H1 (cell line): ENCODE measurements around the gene PPP2R2C. TPM values are rescaled to one million over a fixed set of nuclear protein-coding genes. Genes with fewer than 3 reads are reported as not detected.

ENCODE experiments used
- CTCF ChIA-PET: fragments of 300-600 bp; sonication (Branson Sonifier 250); formaldehyde crosslinking; loops from one replicate; lab custom pipeline; 2021; ENCODE audit not compliant: partially characterized antibody; lab: Charles Lee
- POLR2A ChIA-PET: fragments of 300-600 bp; sonication (Branson Sonifier 250); formaldehyde crosslinking; loops from one replicate; lab custom pipeline; 2021; ENCODE audit warnings: inconsistent platforms; ENCODE audit not compliant: partially characterized antibody; lab: Charles Lee
- DNase-seq, 2 experiments: peaks; one replicate each; pipeline versions ENCODE4 v3.0.0 to v3.0.0-alpha.2; 2010 to 2022; ENCODE audit warnings: low spot score in 2 of 2, low read depth in 1 of 2, mixed read lengths in 1 of 2
- FAIRE-seq: peaks from 2 replicates; lab custom pipeline; 2011; peaks lifted over from hg19 to GRCh38; lab: Jason Lieb, UNC
- H2AFZ ChIP-seq: 2 replicates; pipeline ENCODE4 v1.8.1; 2012; ENCODE audit warnings: low read length, inconsistent platforms
- H2AK5ac ChIP-seq: 2 replicates; pipeline ENCODE4 v1.6.1; 2013; ENCODE audit warnings: low read depth, low read length
- H2BK120ac ChIP-seq: replicated peaks from 2 replicates; pipeline ENCODE3; 2013; ENCODE audit warnings: low read depth, low read length, inconsistent platforms
- H2BK12ac ChIP-seq: 2 replicates; pipeline ENCODE4 v1.6.1; 2013; ENCODE audit warnings: low read depth, low read length
- H2BK15ac ChIP-seq: 2 replicates; pipeline ENCODE4 v1.6.1; 2013; ENCODE audit warnings: low read length
- H2BK20ac ChIP-seq: 2 replicates; pipeline ENCODE4 v1.6.1; 2013; ENCODE audit warnings: low read length
- H2BK5ac ChIP-seq: 2 replicates; pipeline ENCODE4 v1.6.1; 2013; ENCODE audit warnings: low read depth, low read length
- H3K14ac ChIP-seq: 2 replicates; pipeline ENCODE4 v1.6.1; 2013; ENCODE audit warnings: inconsistent platforms; ENCODE audit not compliant: insufficient read length
- H3K18ac ChIP-seq: 2 replicates; pipeline ENCODE4 v1.6.1; 2013; ENCODE audit warnings: low read length; ENCODE audit errors: extremely low read depth
- H3K23ac ChIP-seq: 2 replicates; pipeline ENCODE4 v1.6.1; 2013; ENCODE audit warnings: inconsistent platforms; ENCODE audit not compliant: insufficient read length
- H3K23me2 ChIP-seq: 2 replicates; pipeline ENCODE4 v1.6.1; 2013; ENCODE audit warnings: low read depth, low read length
- H3K27ac ChIP-seq: 2 replicates; pipeline ENCODE4 v1.6.1; 2011; ENCODE audit warnings: low read depth, low read length, inconsistent platforms
- H3K27me3 ChIP-seq, 4 experiments: replicated peaks in 1 of 4; 1 replicate in 1 of 4; 2 replicates in 3 of 4; pipeline versions ENCODE4 v1.6.1 to v1.8.1; 2011 to 2013; ENCODE audit warnings: low read length in 3 of 4, mild to moderate bottlenecking in 3 of 4, inconsistent platforms in 2 of 4, mixed read lengths in 2 of 4, moderate library complexity in 1 of 4; ENCODE audit not compliant: control insufficient read depth in 3 of 4, insufficient read depth in 3 of 4; ENCODE audit errors: extremely low read depth in 1 of 4
- H3K36me3 ChIP-seq, 4 experiments: 2 replicates each; pipeline versions ENCODE4 v1.6.1 to v1.8.1; 2011 to 2013; ENCODE audit warnings: mild to moderate bottlenecking in 4 of 4, low read length in 3 of 4, moderate library complexity in 2 of 4, control low read depth in 1 of 4, inconsistent platforms in 1 of 4; ENCODE audit not compliant: insufficient read depth in 4 of 4, control insufficient read depth in 2 of 4
- H3K4ac ChIP-seq: replicated peaks from 2 replicates; pipeline ENCODE3; 2013; ENCODE audit warnings: low read length, low read depth, mixed read lengths, inconsistent platforms; ENCODE audit not compliant: insufficient read length
- H3K4me1 ChIP-seq, 4 experiments: replicated peaks in 1 of 4; 1 replicate in 1 of 4; 2 replicates in 3 of 4; pipeline versions ENCODE4 v1.6.1 to v1.8.1; 2011 to 2013; ENCODE audit warnings: low read length in 3 of 4, inconsistent platforms in 2 of 4, mixed read lengths in 1 of 4; ENCODE audit not compliant: insufficient read depth in 4 of 4, control insufficient read depth in 3 of 4
- H3K4me2 ChIP-seq, 2 experiments: 2 replicates each; pipeline versions ENCODE4 v1.6.1 to v1.8.1; 2011 to 2013; ENCODE audit warnings: low read depth in 2 of 2, low read length in 2 of 2, control low read depth in 1 of 2, inconsistent platforms in 1 of 2, mild to moderate bottlenecking in 1 of 2; ENCODE audit not compliant: insufficient read depth in 1 of 2
- H3K4me3 ChIP-seq, 4 experiments: fragments of 200-600, 300-600 bp in 1 of 4; sonication (generic), shearing (Covaris generic), sonication (Bioruptor Twin) in 1 of 4; 2 replicates each; pipeline versions ENCODE4 v1.5.1 to v1.8.1; 2011 to 2016; ENCODE audit warnings: low read length in 4 of 4, low read depth in 3 of 4, control low read depth in 2 of 4, inconsistent platforms in 2 of 4, mild to moderate bottlenecking in 2 of 4, mixed read lengths in 1 of 4, moderate library complexity in 1 of 4; ENCODE audit not compliant: insufficient read depth in 2 of 4; ENCODE audit errors: extremely low read depth in 1 of 4
- H3K56ac ChIP-seq: replicated peaks from 2 replicates; pipeline ENCODE3; 2013; ENCODE audit warnings: low read depth, mild to moderate bottlenecking, mixed read lengths, low read length, inconsistent platforms; ENCODE audit not compliant: insufficient read length
- H3K79me1 ChIP-seq: 2 replicates; pipeline ENCODE4 v1.6.1; 2013; ENCODE audit warnings: low read depth, low read length, control low read depth
- H3K79me2 ChIP-seq, 2 experiments: 2 replicates each; pipeline versions ENCODE4 v1.6.1 to v1.8.1; 2012 to 2013; ENCODE audit warnings: low read length in 2 of 2, mild to moderate bottlenecking in 2 of 2, inconsistent platforms in 1 of 2; ENCODE audit not compliant: insufficient read depth in 2 of 2, control insufficient read depth in 1 of 2
- H3K9ac ChIP-seq, 4 experiments: replicated peaks in 1 of 4; 1 replicate in 1 of 4; 2 replicates in 3 of 4; pipeline versions ENCODE4 v1.6.1 to v1.8.1; 2011 to 2013; ENCODE audit warnings: low read depth in 3 of 4, low read length in 3 of 4, control low read depth in 2 of 4, mild to moderate bottlenecking in 2 of 4, moderate library complexity in 2 of 4, inconsistent platforms in 1 of 4; ENCODE audit errors: extremely low read depth in 1 of 4
- H3K9me3 ChIP-seq, 2 experiments: 2 replicates each; pipeline versions ENCODE4 v1.6.1 to v1.8.1; 2012 to 2013; ENCODE audit warnings: mild to moderate bottlenecking in 2 of 2, moderate library complexity in 2 of 2, control low read depth in 1 of 2, inconsistent platforms in 1 of 2, low read depth in 1 of 2, low read length in 1 of 2, mixed read lengths in 1 of 2; ENCODE audit not compliant: insufficient read depth in 2 of 2
- H4K20me1 ChIP-seq, 2 experiments: replicated peaks in 1 of 2; 2 replicates each; pipeline versions ENCODE3 to v1.8.1; 2011 to 2013; ENCODE audit warnings: inconsistent platforms in 2 of 2, low read length in 2 of 2, mild to moderate bottlenecking in 1 of 2; ENCODE audit not compliant: insufficient read depth in 2 of 2, control insufficient read depth in 1 of 2
- H4K5ac ChIP-seq: 2 replicates; pipeline ENCODE4 v1.6.1; 2013; ENCODE audit warnings: low read length, low read depth, mixed read lengths, inconsistent platforms; ENCODE audit not compliant: insufficient read length
- H4K8ac ChIP-seq: 2 replicates; pipeline ENCODE4 v1.8.0; 2013; ENCODE audit warnings: mild to moderate bottlenecking, moderate library complexity, low read length, inconsistent platforms; ENCODE audit not compliant: insufficient read depth; ENCODE audit errors: extremely low read depth
- H4K91ac ChIP-seq: replicated peaks from 2 replicates; pipeline ENCODE3; 2013; ENCODE audit warnings: low read length, mixed read lengths, inconsistent platforms; ENCODE audit not compliant: insufficient read length
- BCL11A ChIP-seq, 2 experiments: IDR thresholded peaks; one replicate each; pipeline ENCODE4 v1.6.1; 2011; ENCODE audit warnings: low read depth in 2 of 2, low read length in 2 of 2, mild to moderate bottlenecking in 2 of 2
- CHD1 ChIP-seq: IDR thresholded peaks from 2 replicates; pipeline ENCODE4 v1.6.1; 2012; ENCODE audit warnings: low read depth, low read length, improper control_type of control experiment
- EGR1 ChIP-seq: IDR thresholded peaks from 2 replicates; pipeline ENCODE4 v1.6.1; 2011; ENCODE audit warnings: low read depth, low read length, borderline replicate concordance
- GABPA ChIP-seq: IDR thresholded peaks from 2 replicates; pipeline ENCODE4 v1.6.1; 2011; ENCODE audit warnings: mild to moderate bottlenecking, low read length, moderate library complexity, borderline replicate concordance; ENCODE audit not compliant: insufficient read depth
- HDAC6 ChIP-seq: IDR thresholded peaks from one replicate; pipeline ENCODE4 v1.7.1; 2012; ENCODE audit warnings: low read depth, mild to moderate bottlenecking, inconsistent platforms, low read length, moderate library complexity
- KDM1A ChIP-seq: fragments of 200-600, 300-600 bp; sonication (generic); IDR thresholded peaks from 2 replicates; pipeline ENCODE4 v1.7.1; 2016; ENCODE audit warnings: mild to moderate bottlenecking, low read length, borderline replicate concordance
- KDM4A ChIP-seq: IDR thresholded peaks from one replicate; pipeline ENCODE4 v1.7.1; 2012; ENCODE audit warnings: low read depth, mild to moderate bottlenecking, moderate library complexity, low read length, inconsistent platforms; ENCODE audit not compliant: severe bottlenecking
- MAFK ChIP-seq: IDR thresholded peaks from 2 replicates; pipeline ENCODE4 v1.6.1; 2012; ENCODE audit warnings: low read depth, mild to moderate bottlenecking, improper control_type of control experiment, low read length
- RBBP5 ChIP-seq: IDR thresholded peaks from 2 replicates; pipeline ENCODE4 v1.7.1; 2012; ENCODE audit warnings: low read depth, mild to moderate bottlenecking, inconsistent platforms, low read length, moderate library complexity, borderline replicate concordance
- RFX5 ChIP-seq: IDR thresholded peaks from 2 replicates; pipeline ENCODE4 v1.6.1; 2011; ENCODE audit warnings: low read depth, low read length, improper control_type of control experiment, borderline replicate concordance
- TAF1 ChIP-seq: IDR thresholded peaks from 2 replicates; pipeline ENCODE4 v1.6.1; 2011; ENCODE audit warnings: mild to moderate bottlenecking, low read depth, low read length
- WGBS, 2 experiments: shearing (Covaris generic) in 1 of 2; methylation state at CpG; one replicate each; pipeline versions ENCODE4 v1.1.6 to v1.1.7; 2013 to 2015; ENCODE audit warnings: low lambda C conversion rate in 2 of 2, mixed read lengths in 2 of 2, inconsistent platforms in 1 of 2, low coverage in 1 of 2, missing lambda C conversion rate in 1 of 2; ENCODE audit not compliant: insufficient replicate concordance in 2 of 2, insufficient coverage in 1 of 2, insufficient read length in 1 of 2; ENCODE audit errors: extremely low coverage in 1 of 2, missing lambda C conversion rate in 1 of 2; 5-methylcytosine and 5-hydroxymethylcytosine counted together
- polyA plus RNA-seq, 7 experiments: library from polyadenylated mRNA; depleted of rRNA in 3 of 7; stranded (reverse) in 5 of 7; unstranded in 2 of 7; fragments of >200 nt in 5 of 7; fragments of 200-250 nt in 2 of 7; gene quantifications; 1 replicate in 5 of 7; 2 replicates in 1 of 7; 4 replicates in 1 of 7; pipeline versions ENCODE4 v1.2.1 to v1.2.3, GENCODE V29; 2011 to 2013; ENCODE audit warnings: missing spikeins in 2 of 7, mixed read lengths in 2 of 7
- total RNA-seq: library from RNA; stranded (reverse); fragmentation: NEBNext Ultra II Directional; extraction: Animal tissue kit (Norgen Biotek cat#: 25700); gene quantifications from 2 replicates; pipeline ENCODE4 v1.2.1, GENCODE V29; 2021
- TF ChIP-seq, protein P1 (sequence below): IDR thresholded peaks from 2 replicates; pipeline ENCODE4 v1.6.1; 2011; ENCODE audit warnings: low read depth, mild to moderate bottlenecking, low read length; ENCODE audit not compliant: insufficient read depth

PPP2R2C gene
- total and polyA plus RNA-seq, 2 of the 8 experiments (the other 6 are each of a cell fraction or from before 2014, with no cell fraction given), result 6.4 TPM

- Histone ChIP-seq H2BK120ac (no peak overlapping the region), H3K14ac (no peak overlapping the region), H2BK12ac (no peak overlapping the region), H3K79me2 (no peaks in the 10 kb centered on the region), H3K4me1 (peaks cover 0 to 16% (median 12%) of the 10 kb centered on the region in 4 experiments; a peak in 6 of 7 replicates), H3K4me2 (peak overlapping the region; percentile 43 to 92), H4K20me1 (peaks cover 3 to 4% of the 10 kb centered on the region in 2 experiments), H3K27me3 (peaks cover 20 to 53% (median 40%) of the 10 kb centered on the region in 4 experiments), H3K23ac (no peak overlapping the region), H2AK5ac (no peak overlapping the region), H2AFZ (0 out of 2 replicates have a peak overlapping the region, but pooled peaks have one; percentile 14), H3K27ac (no peak overlapping the region), H3K4ac (no peak overlapping the region), H4K8ac (peak overlapping the region; percentile 63), H3K18ac (peak overlapping the region; percentile 65; the same call in 1 of the 2 replicates), H4K91ac (peak overlapping the region; percentile 56), H3K36me3 (no peaks in the 10 kb centered on the region), H3K79me1 (no peaks in the 10 kb centered on the region; the same call in 1 of the 2 replicates), H2BK20ac (no peak overlapping the region; the same call in 1 of the 2 replicates), H4K5ac (no peak overlapping the region), H2BK15ac (no peak overlapping the region), H3K9me3 (no peaks in the 10 kb centered on the region), H3K23me2 (peaks cover 10% of the 10 kb centered on the region; the same call in 1 of the 2 replicates), H3K9ac (no peak overlapping the region; a peak in 1 of 7 replicates), H3K4me3 (peak overlapping the region; percentile 32 to 70 (median 47); a peak in 7 of 8 replicates), H2BK5ac (no peak overlapping the region), H3K56ac (no peak overlapping the region)
- FAIRE-seq, result no peak
- no peak for DNase-seq
- WGBS, 2 experiments, result 64% methylated on average over 18 of the region's 18 CpGs; no CpG with 5 or more reads in 1 of the 2 experiments
- ChIA-PET POLR2A (interaction anchor here (0.7 kb wide), 1 partner anchor 202 kb away, joined by 3 read pairs; no protein-coding TSS in a partner anchor), CTCF (interaction anchor here (1.3 to 1.8 kb wide), 2 partner anchors 76 to 472 kb away, joined by 4 to 5 read pairs; no protein-coding TSS in a partner anchor)
- TF ChIP-seq TAF1 (no peak), EGR1 (no peak), RBBP5 (no peak), HDAC6 (no peak), RFX5 (no peak), BCL11A (IDR thresholded peaks at IDR 0.05; ENCODE audit: low read depth in 2 of 2, low read length in 2 of 2) (no peak), KDM1A (no peak; the same call in 1 of the 2 replicates), CHD1 (no peak), KDM4A (no peak), GABPA (no peak), MAFK (no peak)
- TF ChIP-seq, protein P1, sequence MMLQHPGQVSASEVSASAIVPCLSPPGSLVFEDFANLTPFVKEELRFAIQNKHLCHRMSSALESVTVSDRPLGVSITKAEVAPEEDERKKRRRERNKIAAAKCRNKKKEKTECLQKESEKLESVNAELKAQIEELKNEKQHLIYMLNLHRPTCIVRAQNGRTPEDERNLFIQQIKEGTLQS, result no peak
Observed at GRCh38 chr4:6469898-6470501, 2.4 kb downstream of the PPP2R2C start.
